Measurements from ENCODE around the gene PSEN2.

DNA sequence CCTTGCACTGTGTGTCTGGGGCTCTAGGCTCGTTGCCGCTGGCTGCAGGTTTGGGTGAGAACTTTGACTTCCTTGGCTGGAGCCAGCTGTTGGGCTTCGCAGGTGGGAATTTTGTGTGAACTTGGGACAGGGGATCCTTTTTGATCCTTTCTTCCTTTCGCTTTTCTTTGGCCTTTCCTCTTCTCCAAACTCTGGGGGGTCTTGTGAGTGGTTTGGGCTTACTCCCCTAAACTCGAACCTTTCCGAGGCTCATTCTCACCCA is 70.3 kb downstream of the PSEN2 start:
- TF ChIP-seq TEAD4 (IDR thresholded peaks at IDR 0.05) (no peak), NFIC (IDR thresholded peaks at IDR 0.05) (no peak), TCF12 (IDR thresholded peaks at IDR 0.05; ENCODE audit: low read depth) (no peak), EGR1 (IDR thresholded peaks at IDR 0.05) (no peak), ZBTB7A (IDR thresholded peaks at IDR 0.05; ENCODE audit: low read depth) (no peak), RAD21 (IDR thresholded peaks at IDR 0.05; ENCODE audit: low read depth) (no peak), EP300 (IDR thresholded peaks at IDR 0.05; ENCODE audit: borderline replicate concordance) (no peak), CREB1 (IDR thresholded peaks at IDR 0.05; ENCODE audit: low read depth) (no peak), TAF1 (IDR thresholded peaks at IDR 0.05; ENCODE audit: low read depth) (no peak)
- TF ChIP-seq, protein P1, sequence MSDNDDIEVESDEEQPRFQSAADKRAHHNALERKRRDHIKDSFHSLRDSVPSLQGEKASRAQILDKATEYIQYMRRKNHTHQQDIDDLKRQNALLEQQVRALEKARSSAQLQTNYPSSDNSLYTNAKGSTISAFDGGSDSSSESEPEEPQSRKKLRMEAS (IDR thresholded peaks at IDR 0.05) = no peak
- TF ChIP-seq, protein P2, sequence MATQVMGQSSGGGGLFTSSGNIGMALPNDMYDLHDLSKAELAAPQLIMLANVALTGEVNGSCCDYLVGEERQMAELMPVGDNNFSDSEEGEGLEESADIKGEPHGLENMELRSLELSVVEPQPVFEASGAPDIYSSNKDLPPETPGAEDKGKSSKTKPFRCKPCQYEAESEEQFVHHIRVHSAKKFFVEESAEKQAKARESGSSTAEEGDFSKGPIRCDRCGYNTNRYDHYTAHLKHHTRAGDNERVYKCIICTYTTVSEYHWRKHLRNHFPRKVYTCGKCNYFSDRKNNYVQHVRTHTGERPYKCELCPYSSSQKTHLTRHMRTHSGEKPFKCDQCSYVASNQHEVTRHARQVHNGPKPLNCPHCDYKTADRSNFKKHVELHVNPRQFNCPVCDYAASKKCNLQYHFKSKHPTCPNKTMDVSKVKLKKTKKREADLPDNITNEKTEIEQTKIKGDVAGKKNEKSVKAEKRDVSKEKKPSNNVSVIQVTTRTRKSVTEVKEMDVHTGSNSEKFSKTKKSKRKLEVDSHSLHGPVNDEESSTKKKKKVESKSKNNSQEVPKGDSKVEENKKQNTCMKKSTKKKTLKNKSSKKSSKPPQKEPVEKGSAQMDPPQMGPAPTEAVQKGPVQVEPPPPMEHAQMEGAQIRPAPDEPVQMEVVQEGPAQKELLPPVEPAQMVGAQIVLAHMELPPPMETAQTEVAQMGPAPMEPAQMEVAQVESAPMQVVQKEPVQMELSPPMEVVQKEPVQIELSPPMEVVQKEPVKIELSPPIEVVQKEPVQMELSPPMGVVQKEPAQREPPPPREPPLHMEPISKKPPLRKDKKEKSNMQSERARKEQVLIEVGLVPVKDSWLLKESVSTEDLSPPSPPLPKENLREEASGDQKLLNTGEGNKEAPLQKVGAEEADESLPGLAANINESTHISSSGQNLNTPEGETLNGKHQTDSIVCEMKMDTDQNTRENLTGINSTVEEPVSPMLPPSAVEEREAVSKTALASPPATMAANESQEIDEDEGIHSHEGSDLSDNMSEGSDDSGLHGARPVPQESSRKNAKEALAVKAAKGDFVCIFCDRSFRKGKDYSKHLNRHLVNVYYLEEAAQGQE (IDR thresholded peaks at IDR 0.05; ENCODE audit: low read depth) = no peak
- TF ChIP-seq, protein P3, sequence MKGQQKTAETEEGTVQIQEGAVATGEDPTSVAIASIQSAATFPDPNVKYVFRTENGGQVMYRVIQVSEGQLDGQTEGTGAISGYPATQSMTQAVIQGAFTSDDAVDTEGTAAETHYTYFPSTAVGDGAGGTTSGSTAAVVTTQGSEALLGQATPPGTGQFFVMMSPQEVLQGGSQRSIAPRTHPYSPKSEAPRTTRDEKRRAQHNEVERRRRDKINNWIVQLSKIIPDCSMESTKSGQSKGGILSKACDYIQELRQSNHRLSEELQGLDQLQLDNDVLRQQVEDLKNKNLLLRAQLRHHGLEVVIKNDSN (IDR thresholded peaks at IDR 0.05) = no peak
